Cerebellar nuclear complex (tissue), 1 donor: Measurements from ENCODE around the gene RRBP1.

Experiments
- DNase-seq, 2 experiments: peaks; one replicate each; lab custom pipeline; 2025; lab: John Stamatoyannopoulos, UW

The RRBP1 gene

DNA sequence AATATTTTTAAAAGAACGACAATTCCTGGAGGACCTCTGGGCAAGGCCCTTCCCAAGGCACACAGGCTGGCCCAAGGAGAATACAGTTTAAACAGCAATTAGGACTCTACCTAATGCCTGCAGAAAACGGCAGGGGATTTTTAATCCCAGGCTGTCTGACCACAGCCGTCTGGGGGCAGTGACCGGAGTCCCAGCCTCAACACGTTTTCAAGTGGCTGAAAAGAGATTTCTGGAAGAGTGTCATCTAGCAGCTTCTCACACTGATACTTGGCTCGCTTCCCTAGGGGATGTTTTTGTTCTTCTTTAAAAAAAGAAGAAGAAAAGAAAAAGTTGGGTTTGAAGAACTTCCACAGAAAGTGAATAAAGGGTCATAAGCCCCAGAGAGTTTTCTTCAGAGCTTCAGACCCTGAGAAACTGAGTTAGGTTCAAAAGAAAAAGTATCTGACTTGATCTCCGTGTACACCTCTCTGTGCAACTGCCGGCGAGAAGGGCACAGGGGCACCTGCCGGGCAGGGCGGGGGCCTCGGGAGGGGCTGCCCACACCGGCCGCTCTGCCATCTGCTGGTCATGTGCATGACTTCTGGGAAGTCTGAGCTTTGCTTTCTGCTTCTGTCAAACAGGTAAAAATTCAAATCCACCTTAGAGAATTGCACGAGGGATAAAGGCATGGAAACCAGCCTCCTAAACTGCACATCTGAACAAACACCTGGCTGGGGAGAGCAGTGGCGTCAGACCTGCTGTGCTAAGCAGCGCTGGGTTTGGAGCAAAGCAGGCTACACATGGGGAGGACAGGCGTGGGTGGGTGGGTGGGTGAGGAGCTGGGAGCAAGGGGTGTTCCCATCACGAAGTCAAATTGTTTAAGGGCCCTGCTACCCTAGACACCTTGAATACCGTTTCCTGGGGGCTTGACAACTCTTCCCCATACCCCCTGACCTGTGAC lies 33.0 kb downstream of the RRBP1 start:
- DNase-seq: no peak

DNA sequence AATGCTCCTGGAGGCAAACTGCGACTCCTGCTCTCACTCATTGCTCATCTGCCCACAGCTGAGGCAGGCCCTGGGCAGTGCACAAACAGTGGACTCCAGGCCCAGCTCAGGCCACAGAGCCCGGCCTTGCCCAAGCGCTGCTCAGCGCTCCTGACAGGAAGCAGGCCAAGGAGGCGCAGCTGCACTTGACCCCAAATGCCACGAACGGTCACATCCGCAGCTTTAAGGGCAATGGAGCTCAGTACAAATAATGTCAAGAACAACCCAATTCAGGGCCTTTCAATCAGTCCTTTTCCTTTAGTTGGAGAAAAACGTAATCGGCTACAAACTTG lies 33.8 kb downstream of the RRBP1 start:
- DNase-seq: no peak

DNA sequence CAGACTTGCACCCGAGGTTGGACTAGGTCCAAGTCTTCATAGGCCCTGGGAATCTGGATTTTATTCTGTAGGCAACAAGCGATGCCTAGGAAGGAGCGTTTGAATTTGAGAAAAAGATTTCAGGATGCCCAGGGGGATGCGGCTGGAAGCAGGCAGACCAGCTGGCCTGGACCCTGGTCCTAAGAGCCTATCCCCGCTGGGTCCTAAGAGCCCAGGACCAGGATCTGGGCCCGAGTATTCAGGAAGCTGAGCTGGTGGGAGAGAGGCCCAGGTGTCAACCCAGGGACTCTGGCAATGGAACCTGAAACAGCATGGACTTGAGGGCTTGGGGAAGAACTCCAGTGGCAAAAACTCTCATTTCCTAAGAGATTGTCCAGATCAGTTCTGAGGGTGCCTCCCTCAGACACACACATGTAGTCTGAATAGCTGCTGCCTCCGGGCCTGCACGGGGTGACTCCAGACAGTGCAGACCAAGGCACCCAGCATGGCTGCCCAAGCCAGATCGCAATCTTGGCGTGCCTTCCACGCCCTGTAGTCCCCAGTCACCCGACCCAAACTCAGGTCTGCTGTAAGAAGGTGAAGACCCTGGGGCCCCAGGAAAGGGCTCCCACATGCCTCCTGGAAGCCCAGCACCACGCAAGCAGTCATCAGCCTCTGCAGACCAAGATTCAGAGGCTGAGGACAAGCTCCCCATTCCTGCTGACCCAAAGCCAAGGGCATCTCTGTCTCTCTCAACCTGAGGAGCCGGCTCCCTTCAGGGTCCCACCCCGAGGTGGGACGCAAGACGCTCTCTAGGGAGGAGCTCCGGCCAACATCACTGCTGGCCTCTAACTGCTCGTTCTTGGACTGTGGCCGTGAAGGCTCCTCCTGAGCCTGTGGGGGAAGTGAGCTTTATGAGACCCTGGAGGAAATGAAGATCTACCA lies 34.4 kb downstream of the RRBP1 start:
- no peak for DNase-seq

DNA sequence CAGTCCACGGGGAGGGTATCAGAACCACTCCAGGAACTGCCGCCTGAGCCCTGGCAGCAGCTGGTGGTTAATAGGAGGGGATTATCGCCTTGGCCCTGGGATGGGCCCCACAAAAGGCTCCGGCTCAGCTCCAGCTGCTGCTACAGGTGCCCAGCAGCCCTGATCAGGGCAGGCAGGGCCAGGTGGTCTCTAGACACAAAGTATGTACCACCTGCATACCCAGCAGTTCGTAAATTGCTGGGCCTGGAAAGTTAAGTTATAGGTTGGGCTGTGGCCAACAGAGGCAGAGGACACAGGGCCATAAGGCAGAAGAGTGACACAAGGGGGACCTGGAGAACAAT lies 35.1 kb downstream of the RRBP1 start:
- DNase-seq: no peak

DNA sequence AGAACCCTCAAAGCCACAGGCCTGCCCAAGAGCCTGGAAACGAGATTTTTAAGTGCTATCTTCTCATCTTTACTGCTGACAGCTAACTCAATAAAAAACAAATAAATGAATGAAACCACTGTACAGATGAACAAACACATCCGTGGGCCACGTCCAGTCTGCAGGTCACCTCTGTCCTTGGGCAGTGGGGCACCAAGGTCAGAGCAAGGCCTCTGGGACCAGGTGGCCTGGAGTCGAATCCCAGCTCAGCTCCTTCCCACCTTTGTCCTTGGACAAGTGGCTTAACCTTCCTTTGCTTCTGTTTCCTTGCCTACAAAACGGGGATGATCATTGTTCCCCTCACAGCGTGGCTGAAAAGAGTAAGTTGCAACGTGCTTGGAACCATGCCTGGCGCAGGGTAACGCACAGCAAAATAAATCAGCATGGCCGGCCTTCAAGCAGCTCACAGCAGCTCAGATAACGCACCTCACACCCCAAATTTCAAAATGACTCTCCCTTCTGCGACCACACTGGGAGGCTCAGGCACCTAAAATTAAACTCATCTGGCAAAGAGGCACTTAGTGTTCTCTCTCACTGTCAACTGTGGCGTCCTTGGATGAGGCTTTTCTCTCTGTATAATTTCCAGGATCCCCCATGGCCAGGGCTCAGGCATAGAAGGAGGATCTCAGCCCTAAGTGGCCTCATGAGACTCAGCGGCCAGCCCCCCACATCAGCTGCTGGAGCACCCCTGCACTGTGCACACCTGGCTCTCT lies 35.7 kb downstream of the RRBP1 start:
- DNase-seq: no peak

DNA sequence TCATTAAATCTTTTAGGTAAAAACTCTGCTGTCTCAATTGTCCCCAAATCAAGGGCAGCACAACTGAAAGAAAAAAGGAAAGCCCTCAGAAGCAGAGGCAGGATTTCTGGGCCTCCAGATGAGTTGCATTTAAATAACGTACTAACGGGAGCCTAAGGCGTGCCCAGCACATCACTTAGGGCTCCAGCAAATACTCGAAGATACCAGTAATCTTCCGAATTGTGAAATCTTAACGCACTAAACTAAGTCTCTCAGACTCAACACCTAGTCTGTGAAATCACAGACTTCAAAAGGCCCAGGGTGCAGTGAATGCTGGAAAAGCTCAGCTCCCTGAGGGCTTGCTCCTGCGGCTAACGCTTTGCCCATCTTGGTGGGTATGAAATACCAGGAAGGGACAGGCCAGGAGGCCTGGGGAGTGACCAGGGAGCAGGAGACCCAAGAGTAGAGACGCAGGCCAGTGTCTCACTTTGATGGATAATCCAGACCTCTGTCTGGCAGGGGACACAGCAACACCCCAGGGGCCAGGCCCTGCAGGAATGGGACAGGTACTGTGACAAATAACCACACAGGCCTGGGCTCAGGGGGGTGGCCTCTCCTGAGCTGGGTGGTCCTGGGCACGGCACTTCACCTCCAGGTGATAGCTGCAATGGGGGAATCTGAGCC lies 36.4 kb downstream of the RRBP1 start:
- DNase-seq: no peak

DNA sequence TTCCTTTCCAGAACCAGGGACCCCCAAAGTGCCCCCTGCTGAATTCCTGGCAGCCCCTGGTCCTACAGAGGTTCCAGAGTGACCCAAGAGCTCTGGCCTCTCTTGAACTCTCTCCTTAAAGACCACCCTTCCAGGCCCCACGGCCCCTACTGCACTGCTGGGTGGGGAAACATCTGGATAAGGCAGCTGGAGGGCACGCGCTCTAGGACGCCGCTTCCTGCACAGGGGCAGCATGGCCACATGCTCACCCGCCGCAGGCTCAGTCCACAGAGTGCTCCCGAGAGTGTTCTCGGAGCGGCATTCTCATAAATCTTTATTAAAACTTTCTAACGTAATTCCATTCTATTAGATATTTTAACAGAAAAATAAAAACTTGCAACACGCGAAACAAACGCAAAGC lies 37.0 kb downstream of the RRBP1 start:
- no peak for DNase-seq

DNA sequence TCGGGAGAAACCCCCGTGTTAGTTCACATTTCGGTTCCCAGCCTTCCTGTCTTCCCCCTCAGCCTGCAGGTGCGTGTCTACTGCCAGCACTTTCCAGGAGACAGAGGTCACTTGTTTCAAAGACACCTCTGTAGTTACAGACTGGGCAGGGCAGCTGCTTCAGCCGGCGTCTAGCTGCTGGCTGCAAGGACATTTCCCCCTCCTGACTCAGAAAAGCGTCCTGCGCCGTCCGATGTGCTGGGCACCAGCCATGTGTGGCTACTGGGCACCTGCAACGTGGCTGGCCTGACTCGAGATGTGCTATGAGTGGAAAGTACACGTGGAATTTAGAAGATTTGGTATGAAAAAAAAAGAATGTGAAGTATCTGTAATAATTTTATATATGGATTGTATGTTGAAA lies 37.6 kb downstream of the RRBP1 start:
- DNase-seq: no peak

DNA sequence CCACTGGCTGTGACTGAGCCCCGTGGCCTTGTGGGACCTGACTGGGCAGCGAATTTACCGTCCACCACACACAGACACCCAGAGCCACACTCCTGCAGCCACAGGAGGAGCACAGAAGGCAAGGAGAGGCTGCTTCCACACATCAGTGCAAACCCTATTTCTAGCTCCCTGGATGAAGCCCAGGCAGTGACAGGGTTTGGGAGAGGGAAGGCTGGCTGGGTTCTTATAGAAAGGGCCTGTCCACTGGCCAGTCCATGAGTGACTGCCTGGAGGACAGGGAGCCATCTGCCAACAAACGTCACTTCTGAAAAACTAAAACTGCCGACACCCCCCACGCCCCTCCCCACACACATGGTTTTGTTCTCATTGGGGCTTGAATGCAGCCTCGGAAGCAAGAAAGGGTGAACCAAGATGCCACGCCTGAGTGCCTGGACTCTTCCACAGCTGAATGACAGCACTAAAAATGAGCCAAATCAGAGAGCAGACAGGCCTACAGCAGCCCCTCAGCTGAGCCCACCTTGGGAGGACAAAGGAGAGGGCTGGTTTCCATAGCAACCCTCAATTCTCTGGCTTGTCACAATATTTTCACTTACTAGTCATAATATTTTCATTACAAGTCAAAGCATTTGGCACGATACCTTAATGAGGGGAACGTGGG lies 38.4 kb downstream of the RRBP1 start:
- DNase-seq: no peak

DNA sequence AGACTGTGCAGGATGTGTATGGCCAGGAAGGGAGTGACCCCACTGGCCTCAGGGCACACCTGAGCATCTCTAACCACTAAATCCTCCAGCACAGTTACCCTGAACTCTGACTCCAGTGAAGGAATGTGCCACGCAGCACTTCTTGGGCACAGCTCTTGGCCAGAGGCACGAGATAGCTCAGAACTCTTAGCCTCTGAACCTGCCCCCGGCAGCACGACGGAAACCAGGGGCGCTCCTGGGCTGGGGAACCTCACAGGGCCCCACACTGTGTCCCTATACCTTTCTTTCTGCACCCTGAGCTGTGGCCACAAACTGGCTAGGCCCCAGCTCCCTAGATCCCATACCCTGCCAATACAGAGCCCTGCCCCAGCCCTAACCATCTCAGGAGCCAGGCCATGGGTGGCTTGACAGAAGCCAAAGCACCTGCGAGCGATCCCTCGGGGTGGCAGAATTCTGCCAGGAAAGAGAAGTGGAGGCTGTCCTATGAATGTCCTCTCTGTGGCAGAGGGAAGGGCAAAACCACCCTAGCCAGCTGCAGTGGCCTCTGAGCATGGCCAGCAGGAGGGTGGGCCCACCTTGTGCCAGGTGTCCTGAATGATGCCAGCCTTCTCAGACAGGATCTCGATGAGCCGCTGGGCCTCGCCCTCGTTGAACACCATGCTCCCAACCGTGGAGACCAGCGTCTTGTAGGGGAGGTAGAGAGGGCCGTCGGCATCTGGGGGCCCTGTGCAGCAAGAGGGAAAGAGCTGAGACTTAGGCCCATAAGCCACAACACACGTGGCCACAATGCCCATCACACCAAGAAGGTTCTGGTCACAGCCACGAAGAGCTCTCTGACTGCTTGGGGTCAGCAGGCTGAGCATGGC lies 39.4 kb downstream of the RRBP1 start:
- DNase-seq: no peak

DNA sequence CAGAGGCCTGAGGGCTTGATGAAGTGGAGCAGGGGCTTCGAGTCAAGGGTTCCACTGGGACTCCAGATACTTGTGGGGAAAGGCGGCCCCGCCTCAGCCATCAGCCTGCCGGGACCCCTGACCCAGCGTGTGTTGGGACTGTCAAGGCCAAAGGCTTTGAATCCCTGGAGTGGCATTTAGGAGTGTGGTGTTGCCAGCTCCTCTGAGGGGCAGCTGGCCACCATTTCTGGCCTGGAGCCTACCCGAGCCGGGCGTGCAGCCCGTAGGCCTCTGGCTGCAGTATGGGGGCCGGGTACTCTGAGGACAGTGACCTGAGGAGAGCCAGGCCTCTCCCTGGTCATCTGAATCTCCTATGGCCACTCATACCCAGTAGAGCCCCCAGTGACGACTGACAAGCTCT lies 40.0 kb downstream of the RRBP1 start:
- DNase-seq: no peak

DNA sequence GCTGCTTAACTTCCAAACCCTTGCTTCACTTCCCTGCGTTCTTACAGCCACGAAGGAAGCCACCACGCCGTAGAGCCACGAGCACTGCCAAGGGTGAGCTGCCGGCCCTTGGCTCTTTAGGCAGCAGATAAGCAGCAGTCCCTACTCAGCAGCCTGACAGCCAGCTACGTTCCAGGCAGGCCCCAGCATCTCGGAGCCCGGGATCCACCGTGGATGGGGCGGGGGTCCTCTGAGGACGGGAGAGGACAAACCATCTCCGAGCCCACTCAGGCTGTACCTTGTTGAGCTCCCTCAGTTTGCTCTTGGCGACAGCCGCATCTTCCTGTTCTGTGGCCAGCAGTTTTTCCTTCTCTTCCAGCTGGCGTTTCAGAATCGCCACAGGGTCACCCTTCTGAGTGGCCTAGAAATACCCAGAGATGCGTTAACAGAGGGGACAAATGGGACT lies 40.5 kb downstream of the RRBP1 start:
- no peak for DNase-seq

DNA sequence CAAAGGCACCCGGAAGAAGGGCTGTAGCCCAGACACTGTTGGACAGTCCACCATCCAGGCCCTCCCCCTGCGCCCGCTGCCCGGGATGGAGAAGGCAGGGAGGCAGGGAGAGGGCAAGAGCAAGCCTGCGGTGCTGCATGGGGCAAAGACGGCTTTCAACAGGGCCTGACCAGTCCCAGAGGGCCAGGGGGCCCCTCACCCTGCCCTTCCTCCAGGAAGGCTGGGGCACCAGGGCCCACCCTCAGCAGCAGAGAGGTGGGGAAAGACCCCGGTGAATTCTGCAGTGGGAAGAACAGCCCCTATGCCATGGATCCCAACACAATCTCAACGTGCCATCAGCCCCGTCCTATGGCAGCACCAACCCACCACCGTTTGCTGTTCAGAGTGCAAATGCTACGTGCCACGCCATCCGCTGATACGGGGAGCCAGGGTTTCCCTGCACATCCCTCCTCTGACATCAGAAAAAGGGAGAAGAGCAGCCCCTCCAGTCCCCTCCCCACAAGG lies 41.1 kb downstream of the RRBP1 start:
- DNase-seq: no peak

DNA sequence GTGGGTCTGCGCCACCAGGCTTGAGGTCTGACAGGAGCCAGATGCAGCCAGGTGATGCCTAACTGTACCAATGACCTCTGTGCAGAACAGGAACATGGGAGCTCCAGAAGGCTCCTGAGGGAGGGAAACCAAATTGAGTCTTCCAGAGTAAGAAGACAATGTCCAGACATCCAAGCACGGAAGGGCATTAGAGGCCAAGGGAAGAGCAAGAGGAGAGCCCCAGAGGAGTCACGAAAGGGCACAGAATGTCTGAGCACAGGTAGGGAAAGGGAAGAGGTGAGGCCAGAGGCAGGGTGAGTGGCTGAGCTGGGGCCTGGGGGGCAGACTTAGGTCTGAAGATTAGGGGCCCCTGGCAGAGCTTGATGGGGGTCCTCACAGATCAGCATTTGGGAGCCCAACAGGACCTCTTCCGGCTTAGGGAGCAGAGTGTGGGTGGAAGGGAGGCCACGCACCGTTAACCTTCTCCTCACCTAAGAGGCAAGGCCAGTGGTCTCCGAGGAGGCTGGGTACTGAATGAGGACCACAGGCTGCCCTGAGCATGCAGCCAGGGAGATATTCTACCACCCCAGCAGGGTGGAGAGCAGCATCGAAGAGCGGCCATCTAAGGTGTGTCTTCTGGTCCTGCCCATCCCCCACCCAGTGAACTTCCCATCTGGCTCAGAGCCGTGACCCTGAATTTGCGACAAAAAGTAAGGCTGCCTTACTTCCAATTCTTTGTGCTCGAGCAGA lies 41.7 kb downstream of the RRBP1 start:
- DNase-seq: no peak

DNA sequence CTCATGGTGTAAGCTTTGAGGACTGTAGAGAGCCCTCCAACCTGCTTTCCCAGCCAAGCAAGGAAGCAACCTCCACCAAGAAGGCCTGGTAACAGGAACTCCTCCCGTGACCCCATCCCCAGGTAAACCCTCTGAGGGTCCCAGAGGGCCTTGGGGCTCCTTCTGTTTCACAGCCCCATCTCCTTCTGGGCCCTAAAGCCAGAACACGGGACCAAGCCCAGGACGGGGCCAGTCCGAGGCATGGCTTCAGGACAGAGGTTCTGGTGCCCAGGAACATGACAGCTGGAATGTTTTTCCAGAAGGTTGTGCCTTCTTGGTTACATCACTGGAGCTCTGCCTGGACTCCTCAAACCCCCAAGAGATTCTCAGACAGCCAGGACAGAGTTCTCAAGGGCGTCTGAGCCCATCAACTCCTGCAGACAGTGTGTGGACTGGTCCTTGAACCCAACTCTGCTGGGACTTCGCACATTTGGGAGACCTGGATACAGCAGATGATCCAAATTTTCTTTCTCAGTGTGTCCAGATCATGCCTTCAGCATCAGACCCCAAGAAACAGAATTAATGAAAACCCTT lies 43.1 kb downstream of the RRBP1 start:
- DNase-seq: no peak

DNA sequence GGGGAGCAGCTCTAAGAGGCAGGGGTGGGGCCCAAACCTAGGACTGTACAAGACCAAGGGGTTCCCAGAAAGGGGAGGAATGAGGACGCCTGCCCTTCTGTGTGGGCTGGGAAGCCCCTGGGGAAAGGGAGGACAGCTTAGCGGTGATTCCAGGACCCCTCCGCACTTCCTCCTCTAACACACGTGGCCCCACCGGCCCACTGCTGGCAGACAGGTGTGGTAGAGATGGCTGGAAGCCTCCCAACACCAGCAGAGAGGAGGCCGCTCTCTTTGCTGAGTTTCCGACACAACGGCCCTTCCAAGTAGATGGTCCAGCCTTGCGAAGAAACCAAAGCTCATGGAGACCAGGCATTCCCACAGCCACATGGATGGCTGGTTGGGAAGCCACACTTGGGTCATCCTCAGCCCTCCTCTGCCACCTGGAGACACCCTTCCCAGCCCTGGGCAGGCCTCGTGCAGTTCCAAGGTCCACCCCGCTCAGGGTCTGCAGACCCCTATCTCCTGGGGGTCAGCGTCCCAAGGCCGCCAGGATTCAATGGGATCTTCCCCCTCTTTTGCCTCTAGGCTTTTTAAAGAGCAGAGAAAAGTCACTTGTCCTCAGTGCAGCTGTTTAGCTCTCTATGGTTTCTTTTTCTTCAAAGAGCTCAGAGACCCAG lies 43.9 kb downstream of the RRBP1 start:
- no peak for DNase-seq

DNA sequence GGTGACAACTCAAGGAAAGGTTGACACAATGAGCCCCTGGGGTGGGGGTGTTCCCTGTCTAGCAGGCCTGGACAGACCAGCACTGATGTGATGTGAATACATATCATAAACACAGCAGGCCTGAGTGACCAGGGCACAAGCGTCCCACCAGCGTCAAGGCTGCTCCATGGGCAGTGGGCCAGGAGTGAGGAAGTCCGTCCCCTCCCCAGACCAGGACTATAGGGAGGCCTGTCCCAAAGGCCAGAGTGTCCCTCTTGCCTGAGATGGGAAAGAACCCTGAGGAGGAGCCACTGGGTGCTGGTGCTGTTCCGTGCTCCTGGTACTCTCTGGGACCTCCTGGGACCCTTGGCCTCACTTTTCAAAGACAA lies 44.6 kb downstream of the RRBP1 start:
- DNase-seq: no peak
